HG03045 (cell line): ENCODE results near the gene MAPRE2.
"Not testable (repeated sequence)": the region's sequence is repeated elsewhere in the genome, so short reads cannot be mapped to it uniquely, and the experiment has no call there.

Source experiments
- ATAC-seq: cut with Tn5 transposase; IDR thresholded peaks from one replicate; pipeline ENCODE4 v1.9.1; 2021; ENCODE audit warnings: mild to moderate bottlenecking, moderate library complexity; ENCODE audit not compliant: unreplicated experiment

The MAPRE2 gene

DNA sequence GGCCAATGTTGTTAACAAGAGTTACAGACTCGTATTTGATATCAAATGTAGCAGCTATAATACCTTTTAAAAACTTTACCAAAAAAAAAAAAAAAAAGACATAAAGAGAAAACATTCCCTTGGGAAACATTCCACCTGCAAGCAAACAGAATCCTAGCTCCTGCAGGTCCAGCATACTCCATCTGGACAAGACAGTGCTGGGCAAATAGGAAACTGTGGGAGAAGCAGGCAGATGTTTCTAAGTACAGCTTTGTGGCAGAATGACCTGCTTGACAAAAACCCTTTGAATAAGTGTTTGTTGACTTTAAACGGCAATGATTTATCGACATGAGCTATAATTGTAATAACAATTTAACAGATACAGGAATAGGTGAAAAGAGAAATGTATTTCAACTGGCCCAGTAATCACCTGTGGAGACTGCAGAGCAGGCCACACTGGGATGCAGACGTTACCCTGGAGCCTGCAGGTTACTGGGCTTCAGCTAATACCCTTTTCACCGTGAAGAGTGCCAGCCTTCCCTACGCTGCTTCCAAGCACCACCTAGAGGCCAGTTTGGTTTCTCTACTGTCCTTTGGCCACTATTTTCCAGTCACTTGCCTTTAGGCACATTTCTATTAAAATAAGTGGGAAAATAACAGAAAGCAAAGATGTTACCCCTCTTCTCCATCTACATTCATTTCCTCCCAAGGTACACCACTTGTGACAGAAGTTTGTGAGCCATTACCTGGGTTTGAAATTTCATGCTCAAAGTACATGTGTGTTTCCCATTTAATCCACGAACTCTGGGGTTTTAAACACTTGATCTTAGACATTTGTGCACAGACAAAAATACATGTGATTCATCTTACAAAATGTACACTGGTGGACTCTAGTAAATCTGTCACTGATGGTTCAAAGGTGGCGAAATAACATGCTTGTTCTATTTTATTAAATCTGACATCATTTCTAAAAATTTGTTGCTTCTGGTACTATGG lies 102.7 kb downstream of the MAPRE2 start:
- ATAC-seq, result no peak

DNA sequence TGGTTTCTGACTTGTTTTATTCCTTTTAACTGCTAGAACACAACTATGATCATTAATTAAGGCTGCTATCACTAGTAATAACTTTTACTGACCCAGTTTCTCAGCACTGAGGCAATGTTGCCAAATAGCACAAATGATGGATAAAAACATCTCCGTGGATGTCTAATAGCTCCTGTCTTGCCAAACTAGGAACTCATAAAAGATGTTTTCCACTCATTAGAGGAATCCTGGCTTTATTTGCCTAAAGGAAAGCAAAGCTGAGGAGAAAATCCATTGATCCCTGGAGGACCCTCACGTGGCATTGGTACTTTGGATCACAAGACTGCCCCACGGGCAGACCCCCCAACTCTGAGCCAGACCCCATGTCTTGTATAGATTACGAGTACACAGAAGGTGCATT lies 103.5 kb downstream of the MAPRE2 start:
- no peak for ATAC-seq

GRCh38 chr18:35150195-35150594 lies 109.0 kb downstream of the MAPRE2 start:
- not testable (repeated sequence) for ATAC-seq

DNA sequence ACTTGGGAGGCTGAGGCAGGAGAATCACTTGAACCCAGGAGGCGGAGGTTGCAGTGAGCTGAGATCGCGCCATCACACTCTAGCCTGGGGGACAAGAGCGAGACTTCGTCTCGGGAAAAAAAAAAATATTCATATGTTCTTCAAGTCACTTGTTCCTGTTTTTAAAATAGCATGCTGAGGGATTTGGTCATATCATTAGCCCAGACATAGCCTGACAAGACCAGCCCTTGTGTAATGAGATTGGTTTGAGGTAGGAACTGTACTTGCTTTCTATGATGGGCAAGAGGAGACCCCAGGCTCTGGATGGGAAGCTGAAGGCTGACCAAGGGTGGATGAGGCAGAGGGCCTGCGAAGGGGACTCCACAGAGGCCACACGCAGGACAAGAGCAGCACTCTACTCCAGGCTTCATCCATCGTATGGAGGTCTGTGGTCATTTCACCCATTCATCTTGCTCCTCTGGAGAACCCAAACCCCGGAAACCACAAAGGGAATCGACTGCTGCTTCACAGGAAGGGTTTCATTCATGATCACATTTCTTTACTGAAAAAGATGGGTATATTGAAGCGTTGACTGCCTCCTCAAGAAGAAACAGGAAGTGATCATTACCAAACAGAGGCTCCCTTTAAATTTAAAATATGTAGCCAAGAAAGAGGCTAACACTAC lies 112.5 kb downstream of the MAPRE2 start:
- ATAC-seq, result no peak

GRCh38 chr18:35155398-35156117 lies 114.3 kb downstream of the MAPRE2 start:
- ATAC-seq, result no peak

DNA sequence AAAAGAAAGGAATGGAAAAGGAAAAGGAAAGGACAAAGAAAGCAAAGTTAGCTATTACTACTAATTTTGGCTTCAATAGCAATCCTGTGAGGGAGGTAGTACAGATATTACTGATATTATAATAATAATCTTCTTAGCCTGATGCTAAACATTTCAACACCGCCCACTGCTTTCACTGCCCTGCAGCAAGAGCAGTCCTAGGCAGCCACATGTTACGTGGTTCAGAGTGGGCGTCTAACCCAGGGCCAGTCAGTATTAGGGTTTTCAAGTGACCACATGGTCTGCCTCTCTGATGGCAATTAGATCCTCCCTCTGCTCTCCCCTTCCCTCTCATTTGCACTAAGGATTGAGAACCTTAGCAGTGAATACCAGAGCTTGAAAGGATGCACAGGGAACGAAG lies 116.0 kb downstream of the MAPRE2 start:
- no peak for ATAC-seq

- no peak for ATAC-seq
These were observed 117.7 kb downstream of the MAPRE2 start for GRCh38 chr18:35158728-35159450.

- ATAC-seq, result peak; percentile 49
These were observed 118.6 kb downstream of the MAPRE2 start for GRCh38 chr18:35159782-35160181.

- ATAC-seq, result no peak
These were observed 120.3 kb downstream of the MAPRE2 start for GRCh38 chr18:35161485-35161884.

GRCh38 chr18:35161934-35162333 lies 120.7 kb downstream of the MAPRE2 start:
- no peak for ATAC-seq

GRCh38 chr18:35163014-35163539 lies 121.9 kb downstream of the MAPRE2 start:
- ATAC-seq, result no peak

DNA sequence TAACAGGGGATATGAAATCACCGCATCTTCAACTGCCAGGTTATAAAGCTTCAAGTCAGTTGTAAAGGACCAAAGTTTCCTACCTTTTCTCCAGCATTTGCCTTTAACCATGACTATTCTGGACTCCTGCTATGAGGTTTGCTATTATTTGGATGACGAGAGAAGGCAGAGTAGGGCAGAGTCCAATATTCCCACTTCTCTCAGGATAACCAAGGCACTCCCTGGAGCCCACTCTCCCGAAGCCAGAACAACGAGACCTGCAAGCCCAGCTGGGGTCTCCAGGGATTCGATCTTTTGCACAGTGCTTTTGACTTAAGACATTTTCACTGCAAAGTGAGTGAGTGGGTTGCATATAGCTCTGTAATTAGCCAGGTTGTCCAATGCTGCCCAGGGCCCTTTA lies 122.5 kb downstream of the MAPRE2 start:
- no peak for ATAC-seq

DNA sequence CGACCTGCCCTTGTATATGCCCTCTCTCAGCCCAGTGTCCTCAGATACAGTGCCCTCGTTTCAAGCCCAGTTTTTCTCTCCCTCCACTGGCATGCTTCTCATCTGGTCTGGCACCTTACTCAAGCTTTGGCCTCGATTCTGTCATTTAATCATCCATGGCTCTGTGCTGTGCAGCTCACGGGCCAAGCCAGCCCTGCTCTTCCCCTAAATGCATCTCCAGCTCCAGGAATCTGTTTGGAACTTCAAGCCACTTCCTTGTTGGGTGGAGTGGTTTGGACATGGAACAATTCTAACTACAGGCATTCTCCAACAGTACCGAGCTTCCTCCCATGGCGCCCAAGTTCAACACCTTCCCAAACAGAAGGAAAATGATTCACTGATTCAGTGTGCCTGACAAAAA lies 122.9 kb downstream of the MAPRE2 start:
- ATAC-seq, result no peak

GRCh38 chr18:35167332-35167731 lies 126.1 kb downstream of the MAPRE2 start:
- no peak for ATAC-seq

GRCh38 chr18:35167857-35168256 lies 126.6 kb downstream of the MAPRE2 start:
- ATAC-seq, result no peak

DNA sequence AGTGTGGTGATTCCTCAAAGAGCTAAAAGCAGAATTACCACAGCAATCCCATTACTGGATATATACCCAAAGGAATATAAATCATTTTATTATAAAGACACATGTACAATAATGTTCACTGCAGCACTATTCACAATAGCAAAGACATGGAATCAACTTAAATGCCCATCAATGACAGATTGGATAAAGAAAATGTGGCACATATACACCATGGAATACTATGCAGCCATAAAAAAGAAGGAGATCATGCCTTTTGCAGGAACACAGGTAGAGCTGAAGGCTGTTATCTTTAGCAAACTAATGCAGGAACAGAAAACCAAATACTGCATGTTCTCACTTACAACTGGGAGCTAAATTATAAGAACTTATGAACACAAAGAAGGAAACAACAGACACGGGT lies 129.1 kb downstream of the MAPRE2 start:
- ATAC-seq, result not testable (repeated sequence)

DNA sequence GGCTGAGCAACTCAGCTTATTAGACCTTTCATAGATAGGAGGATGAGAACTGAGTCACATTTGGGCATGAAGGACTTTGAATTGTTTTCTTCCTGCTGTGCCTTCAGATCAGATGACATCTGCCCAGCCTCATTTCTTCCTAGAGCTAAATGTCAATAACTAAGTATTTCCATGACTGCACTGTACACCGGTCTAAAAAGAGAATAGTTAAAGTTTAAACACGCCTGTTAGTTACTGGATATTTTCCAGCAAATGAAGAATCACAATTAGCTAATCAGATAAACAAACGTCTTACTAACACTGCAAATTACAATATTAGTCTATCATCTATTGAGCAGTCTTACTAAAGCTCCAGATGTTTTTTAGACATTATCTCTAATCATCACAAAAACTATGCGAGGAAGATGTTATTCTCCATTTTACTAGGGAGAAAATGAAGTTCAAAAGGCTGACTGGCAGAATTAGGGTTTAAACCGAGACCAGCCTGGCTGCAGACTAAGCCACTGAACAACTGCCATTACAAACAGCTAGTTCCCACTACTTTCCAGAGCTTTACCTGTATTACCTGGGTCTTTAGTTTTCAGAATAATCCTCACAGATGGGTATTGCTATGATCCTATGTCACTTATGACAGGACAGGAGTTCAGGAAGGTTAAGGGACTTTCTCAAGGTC lies 130.2 kb downstream of the MAPRE2 start:
- no peak for ATAC-seq

DNA sequence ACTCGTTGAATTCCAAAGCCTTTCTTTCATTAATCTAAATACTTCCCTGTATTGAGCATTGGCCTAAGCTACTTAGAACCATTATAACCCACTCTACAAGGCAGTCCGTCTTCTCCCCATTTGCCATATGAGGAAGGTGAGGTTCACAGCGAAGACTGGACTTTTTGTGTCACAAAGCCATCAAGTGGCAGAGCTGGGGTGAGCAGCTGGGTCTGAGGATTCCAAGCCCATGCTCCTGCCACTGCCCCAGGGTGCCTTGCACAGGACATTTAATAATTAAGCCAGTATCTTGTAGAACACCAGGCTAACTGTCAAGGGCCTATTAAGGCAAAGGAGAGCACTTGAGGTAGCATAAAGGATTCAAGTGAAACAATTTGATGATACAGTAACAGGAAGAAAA lies 130.8 kb downstream of the MAPRE2 start:
- no peak for ATAC-seq

- no peak for ATAC-seq
These were observed 131.3 kb downstream of the MAPRE2 start for GRCh38 chr18:35172451-35173035.
